Renal pelvis (tissue), 4 donors: ENCODE measurements around the gene MPZL2. TPM values are rescaled to one million over a fixed set of nuclear protein-coding genes. Genes with fewer than 3 reads are reported as not detected.

Experiments used
- DNase-seq: peaks from one replicate; pipeline ENCODE4 v3.0.0-alpha.2; 2013
- polyA plus RNA-seq, 3 donors: library from polyadenylated mRNA; unstranded; fragments of 120-200 nt; gene quantifications; one replicate each; pipeline ENCODE4 v1.2.1, GENCODE V29; 2013; ENCODE audit not compliant: insufficient read length in 3 of 3

The MPZL2 gene
- polyA plus RNA-seq, 3 donors: 17.1 to 26.3 (median 25.6) TPM

DNA sequence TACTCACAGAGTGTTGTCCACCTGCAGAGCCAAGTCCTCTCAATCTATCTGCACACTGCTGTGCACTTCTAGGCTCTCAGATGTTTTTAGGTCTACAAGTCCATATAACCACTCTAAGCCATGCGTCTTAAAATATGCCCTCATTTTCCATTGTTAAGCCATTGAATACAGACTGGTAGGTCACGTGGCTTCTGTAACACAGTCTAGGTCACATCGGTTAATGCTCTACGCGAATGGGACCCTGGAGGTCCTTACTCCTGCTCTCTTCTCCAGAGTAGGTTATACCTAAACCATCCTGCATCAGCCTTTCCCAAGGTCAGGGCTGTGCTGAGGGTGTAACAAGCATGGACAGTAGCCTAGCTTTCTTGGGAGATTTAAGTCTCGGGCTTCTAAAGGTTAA, 40.1 kb downstream of the MPZL2 start:
- DNase-seq: no peak

DNA sequence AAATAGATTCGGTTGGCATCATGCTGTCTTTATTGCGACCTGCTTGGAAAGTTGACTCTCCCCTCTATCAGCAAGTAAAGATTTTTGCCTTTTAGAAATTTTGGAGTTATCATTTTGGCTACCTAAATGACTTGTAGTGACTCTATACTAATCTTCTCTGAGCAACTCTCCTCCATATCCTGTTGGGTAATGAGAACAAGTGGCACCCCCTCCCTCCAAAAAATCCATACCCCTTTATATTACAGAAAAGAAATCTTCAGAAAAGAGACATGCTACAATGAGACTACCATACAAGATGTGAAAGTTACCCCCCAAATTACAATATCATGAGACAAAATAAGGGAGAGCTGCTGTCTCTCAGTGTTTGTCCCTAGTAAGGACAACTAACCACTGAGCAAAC, 40.5 kb downstream of the MPZL2 start:
- no peak for DNase-seq

GRCh38 chr11:118222437-118222836, 41.7 kb downstream of the MPZL2 start:
- no peak for DNase-seq

GRCh38 chr11:118221419-118221818, 42.7 kb downstream of the MPZL2 start:
- no peak for DNase-seq

DNA sequence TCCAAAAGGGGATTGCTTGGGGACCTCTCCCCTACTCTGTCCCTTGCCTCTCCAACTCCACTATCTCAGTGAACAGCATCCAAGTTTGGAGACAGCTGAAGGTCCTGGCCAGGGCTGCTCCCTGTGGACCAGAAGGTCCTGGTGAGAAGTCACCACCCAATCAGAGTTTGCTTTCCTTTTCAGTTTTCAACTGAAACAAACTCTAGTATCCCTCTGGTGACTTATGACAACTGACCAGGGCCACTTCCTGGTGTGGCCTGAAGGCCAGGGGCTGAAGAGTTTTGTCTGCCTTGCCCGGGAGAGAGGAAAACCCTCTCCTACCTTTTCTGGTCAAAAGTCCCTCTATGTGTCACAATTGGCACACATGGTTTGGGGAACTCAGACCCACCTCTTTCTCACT, 44.4 kb downstream of the MPZL2 start:
- DNase-seq: no peak

DNA sequence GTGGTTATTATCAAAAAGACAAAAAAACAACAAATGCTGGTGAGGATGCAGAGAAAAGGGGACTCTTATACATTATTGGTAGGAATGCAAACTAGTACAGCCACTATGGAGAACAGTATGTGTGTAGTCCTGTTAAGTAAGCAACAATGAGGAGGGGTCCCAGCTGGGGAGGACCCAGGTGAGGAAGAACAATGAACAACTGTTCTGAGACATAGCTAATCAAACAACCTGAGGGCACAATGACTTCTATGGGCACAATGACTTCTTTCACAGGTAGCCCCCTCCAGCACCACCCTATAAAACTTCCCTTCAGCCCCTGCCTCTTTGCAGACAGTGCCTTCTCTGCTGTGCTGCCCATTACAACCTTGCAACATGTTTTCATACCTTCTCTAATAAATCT, 44.9 kb downstream of the MPZL2 start:
- no peak for DNase-seq

- no peak for DNase-seq
Observed at GRCh38 chr11:118217575-118217974, 46.5 kb downstream of the MPZL2 start.

DNA sequence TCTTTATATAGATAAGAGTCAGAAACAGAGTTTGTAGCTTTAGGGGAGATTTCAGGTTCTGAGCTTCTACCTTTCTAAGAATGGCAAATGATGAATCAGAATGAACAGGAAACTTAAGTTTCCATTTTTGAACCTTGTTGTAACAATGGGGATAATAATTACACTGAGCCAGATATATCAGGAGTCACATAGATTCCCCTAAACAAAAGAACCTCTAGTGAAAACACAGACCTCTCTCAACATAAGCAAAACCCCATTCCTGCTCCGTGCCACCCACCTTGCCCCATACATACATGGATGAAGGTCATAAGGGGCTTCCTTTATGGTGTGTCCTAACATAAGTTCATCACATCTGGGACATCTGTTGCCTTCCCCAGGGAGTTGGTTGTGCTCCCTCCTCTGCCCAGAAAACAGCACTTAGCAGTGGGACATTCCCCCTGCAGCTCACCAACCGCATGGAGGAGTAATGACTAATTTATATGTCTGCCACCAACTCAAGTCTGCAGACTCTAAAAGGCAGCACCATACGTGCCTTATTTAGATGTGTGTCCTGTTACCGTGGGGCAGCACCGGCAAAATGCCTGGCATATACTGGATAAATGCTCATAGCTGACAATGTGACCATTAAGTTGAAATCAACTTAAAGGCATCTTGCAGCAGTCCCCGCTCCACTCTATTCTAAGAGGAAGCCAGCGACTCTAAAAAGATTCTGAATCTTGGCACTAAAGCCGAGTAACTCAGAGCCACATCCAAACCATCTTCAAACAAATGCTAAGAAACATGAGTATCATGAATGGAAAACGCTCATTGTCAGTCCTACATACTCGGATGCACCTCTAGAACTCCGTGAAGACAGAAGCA, 47.2 kb downstream of the MPZL2 start:
- no peak for DNase-seq

DNA sequence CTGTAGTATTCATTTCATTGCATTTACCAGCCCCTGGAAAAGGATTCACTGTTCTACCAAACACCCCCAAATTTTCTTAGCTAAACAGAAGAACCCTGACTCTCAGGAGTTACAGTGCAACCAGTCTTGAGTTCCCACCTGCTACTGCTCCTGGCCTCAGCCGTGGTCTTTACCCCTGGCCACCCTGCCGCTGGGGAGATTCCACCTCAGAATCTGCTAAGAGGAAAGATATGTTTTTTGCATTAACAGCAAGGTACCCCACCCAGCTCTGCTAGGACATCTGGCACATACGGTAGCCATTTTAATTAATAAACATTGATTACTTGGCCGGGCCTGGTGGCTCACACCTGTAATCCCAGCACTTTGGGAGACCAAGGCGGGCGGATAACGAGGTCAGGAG, 48.3 kb downstream of the MPZL2 start:
- DNase-seq: no peak

DNA sequence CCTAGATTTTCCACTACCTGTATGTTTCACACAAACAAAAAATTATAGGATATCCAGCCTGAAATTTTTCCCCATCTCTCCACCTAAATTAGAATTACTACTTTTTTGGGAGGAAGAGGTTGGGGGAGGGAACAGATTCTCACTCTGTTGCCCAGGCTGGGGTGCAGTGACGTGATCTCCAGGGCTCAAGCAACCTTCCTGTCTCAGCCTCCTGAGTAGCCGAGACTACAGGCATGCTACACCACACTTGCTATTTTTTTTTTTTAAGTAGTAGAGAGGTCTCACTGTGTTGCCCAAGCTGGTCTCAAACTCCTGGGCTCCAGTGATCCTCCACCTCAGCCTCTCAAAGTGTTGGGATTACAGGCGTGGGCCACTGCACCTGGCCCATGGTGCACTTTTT, 48.8 kb downstream of the MPZL2 start:
- no peak for DNase-seq

DNA sequence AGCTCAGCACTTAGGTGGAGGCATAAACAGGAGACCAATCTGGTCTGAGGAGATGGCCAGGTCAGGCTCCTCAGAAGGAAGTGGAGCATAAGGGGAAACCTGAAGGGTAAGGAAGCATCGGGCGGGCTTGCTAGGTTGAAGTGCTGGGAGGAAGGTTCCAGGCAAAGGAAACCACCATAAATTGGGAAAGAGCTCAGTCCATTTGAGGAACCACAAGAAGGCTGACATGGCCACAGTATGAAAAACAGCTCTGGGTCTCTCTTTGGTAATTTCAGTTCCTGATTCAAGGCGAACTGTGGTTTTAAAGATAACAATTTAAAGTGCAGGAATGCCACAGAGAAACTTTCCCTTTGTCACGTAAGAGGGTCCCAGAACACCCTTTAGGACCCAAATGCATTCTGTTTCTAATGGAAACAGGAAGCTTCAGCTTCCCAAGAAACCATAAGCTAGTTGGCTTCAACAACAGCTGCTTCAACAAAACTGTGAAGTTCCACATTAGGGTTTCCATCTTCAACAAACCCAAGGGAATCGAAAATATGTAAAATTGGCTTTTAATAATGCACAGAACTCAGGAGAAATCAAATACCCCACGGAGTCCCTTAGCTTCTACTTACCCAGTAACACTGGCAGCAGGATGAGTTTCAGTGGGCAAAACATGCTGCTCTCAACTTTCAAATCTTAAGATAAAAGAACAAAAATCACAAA, 49.7 kb downstream of the MPZL2 start:
- DNase-seq: no peak

DNA sequence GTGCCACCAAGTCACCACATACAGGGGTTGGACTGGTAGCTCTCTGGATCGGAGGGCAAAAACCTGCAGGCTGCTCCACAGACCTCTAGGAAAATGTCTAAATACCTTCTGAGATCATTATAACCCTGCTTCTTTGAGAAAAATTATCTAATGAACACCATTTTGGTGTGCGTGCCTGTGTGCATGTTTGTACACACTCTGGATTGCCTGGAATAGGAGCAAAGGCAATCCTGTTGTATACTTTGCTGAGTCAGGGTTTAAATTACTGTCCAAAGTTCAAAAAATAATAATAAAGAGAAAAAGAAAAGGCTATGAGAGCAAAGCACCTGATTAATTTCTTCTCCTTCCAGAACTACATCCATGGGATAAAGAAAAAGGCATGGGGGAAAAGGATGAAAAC, 50.3 kb downstream of the MPZL2 start:
- no peak for DNase-seq

- no peak for DNase-seq
Observed at GRCh38 chr11:118213201-118213600, 50.9 kb downstream of the MPZL2 start.

DNA sequence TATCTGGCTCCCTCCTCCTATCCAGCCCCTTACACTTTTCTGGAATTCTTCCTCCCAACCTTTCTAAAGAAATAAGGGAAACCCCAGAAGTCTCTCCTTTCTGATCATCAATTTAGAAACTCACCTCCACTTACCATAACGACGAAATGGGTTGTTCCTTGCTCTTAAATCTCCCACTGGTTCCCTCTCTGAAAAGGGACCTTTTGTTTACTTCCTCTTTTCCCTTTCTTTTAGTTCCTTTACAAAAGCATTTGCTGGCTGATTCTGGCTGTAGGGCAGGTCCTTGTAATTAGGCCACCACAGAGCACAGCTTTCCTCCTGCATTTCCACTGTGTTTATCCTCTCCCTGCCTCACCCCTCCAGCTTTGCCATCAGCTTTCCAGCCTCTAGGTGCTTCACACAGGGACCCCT, 51.3 kb downstream of the MPZL2 start:
- no peak for DNase-seq

DNA sequence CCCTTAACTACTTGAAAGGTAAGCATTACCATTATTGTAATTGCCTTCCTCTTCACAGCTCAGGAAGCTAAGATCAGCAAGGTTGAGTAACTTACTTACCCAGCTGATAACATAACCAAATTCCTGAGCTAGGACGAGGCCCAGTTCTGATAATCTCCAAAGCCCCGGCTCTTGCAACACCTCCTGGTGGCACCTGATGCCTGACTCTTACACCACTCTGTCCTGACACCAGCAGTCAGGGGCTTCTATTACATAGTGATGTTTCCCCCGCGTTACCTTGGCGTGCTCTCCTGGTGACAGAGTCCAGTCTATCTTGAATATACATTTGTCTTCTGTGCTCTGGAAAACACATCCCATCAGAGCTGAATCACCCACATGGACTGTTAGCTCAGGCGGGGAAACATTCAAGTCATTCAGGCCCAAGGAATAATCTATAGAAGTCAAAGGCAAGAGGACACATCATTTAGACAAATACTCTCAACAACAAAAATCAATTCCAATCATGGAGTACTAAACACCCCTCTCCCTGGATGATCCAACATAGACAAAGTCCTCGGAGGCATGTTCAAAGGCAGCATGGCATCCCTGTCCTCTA, 51.9 kb downstream of the MPZL2 start:
- DNase-seq: no peak

DNA sequence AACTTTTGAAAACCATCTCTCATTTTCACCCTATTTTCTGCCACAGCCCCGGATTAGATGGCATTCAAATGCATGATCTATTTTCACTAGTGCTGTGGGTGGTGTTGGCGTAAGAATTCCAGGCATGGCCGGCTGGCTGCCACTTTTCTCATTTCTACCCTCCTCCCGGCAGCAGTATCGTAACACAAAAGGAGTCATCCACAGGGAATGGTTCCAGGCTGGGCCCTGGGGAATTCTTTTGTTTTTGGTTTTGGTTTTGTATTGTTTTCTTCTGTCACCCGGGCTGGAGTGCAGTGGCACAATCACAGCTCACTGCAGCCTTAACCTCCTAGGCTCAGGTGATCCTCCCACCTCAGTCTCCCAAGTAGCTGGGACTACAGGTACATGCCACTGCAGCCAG, 53.1 kb downstream of the MPZL2 start:
- DNase-seq: no peak

- DNase-seq: no peak
Observed at GRCh38 chr11:118210323-118210722, 53.8 kb downstream of the MPZL2 start.

GRCh38 chr11:118209033-118209432, 55.1 kb downstream of the MPZL2 start:
- no peak for DNase-seq

GRCh38 chr11:118207079-118207478, 57.0 kb downstream of the MPZL2 start:
- DNase-seq: no peak

DNA sequence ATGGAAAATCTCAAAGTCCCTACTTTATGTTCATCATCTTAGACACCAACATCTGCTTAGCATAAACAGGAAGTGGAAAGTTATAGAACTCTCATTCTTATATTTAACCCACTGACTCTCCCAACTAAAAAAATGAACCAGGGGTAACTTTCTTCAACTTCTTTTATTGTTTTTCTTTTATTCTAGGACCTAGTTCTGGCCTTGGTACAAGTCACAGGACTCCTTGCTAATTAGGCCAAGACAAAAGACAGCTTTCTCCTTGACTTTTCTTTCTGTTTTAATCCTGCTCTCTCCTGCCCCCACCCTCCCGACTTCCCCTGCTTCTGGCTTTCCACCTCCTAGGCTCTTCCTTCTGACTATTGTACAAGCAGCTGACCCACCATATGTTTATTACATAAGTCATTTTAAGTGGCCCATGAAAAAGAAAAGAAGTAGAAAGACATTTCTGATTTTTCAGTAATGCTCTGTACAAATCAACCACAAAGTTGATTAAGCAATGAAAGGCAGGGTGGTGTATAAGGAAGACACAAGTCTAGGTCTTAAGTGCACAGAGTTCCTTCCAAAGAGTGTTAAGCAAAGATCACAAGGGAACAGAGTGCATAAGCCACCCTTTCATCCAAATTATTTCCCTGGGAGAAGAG, 57.6 kb downstream of the MPZL2 start:
- peak; percentile 33 for DNase-seq

DNA sequence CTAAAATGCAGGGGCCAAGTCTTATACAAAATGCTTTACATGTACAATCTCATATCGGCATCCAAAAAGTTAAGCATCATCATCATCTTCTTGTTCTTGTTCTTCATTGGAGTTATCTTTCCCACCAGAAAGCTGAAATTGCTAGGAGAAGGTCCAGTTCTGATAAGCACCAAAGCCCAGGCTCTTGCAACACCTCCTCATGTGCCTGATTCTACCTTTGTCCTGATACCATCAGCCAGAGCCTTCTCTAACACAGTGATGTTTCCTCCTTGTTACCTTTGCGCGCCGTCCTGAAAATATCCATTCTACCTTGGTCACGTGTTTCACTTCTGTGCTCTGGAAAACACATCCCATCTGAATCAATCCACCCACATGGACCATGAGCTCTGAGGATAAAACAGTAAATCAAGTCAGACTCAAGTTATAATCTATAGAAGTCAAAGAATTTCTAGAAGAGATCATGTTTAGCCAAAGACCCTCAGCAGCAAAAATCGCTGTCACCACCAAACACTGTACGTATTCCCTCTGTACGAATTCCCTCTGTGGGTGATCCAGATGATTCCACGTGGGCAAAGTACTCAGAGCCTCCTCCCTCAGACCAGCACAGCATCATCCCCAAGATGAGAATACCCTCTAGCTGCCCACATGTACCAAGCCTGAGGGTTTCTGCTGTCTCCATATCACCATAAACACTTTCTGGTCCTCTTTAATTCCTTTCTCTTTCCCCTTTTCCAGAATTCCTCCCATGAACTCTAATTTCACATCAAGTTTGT, 58.3 kb downstream of the MPZL2 start:
- DNase-seq: no peak
